Left ventricle myocardium inferior (tissue), 1 donor: ENCODE measurements around the gene METTL26. TPM values are rescaled to one million over a fixed set of nuclear protein-coding genes. Genes with fewer than 3 reads are reported as not detected.

Source experiments
- DNase-seq: peaks from one replicate; pipeline ENCODE4 v3.0.0-alpha.2; 2020
- H3K27ac ChIP-seq: fragments of 200-600 bp; replicated peaks from 2 replicates; pipeline ENCODE4 v1.8.0; 2021
- H3K27me3 ChIP-seq: fragments of 200-600 bp; 2 replicates; pipeline ENCODE4 v1.8.0; 2021; ENCODE audit warnings: low read depth
- H3K36me3 ChIP-seq: fragments of 200-600 bp; 2 replicates; pipeline ENCODE4 v1.8.0; 2021
- H3K4me1 ChIP-seq: fragments of 200-600 bp; 2 replicates; pipeline ENCODE4 v1.8.0; 2021
- H3K4me3 ChIP-seq: fragments of 200-600 bp; 2 replicates; pipeline ENCODE4 v1.8.0; 2021; ENCODE audit warnings: mild to moderate bottlenecking, moderate library complexity
- H3K9me3 ChIP-seq: fragments of 200-600 bp; replicated peaks from 2 replicates; pipeline ENCODE4 v1.8.0; 2021
- CTCF ChIP-seq: fragments of 200-600 bp; IDR thresholded peaks from 2 replicates; pipeline ENCODE4 v1.8.0; 2021; ENCODE audit warnings: antibody characterized with exemption, mild to moderate bottlenecking, borderline replicate concordance
- intact Hi-C: fragments of 100-400 bp; cut with micrococcal nuclease; formaldehyde crosslinking; loops from one replicate; pipeline ENCODE4 v1.11.0; 2022
- total RNA-seq: library from RNA; stranded (reverse); fragmentation: NEBNext Ultra II Directional; extraction: Animal tissue kit (Norgen Biotek cat#: 25700); gene quantifications from one replicate; pipeline ENCODE4 v1.2.1, GENCODE V29; 2021
- donor health status: DM: no; HTN: yes; CAD: no; lungs with severe emphysema.

Gene METTL26
- total RNA-seq, 1 donor from 2014 or later = 49.2 TPM

DNA sequence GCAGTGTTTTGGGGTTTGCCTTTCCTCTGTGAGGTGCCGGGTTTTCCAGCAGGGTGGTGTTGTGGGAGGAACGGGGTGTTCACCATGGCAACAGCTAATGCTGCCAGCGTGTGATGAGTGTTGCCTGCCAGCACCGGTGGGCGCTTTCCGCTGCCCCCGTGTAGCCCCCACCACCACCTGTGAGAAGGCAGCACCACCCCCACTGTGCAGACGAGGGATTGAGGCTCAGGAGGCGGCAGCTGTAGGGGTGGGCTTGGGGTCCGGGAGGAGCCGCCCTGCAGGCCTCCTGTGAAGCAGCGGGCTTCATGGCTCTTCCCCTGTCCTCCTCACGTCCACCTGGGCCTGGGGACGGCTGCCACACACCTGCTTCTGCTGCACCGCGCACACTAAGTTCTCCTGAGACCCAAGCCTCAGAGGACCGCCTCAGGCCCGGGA lies 41.0 kb downstream of the METTL26 start:
- Histone ChIP-seq H3K27me3 (no peaks in the 10 kb centered on the region), H3K36me3 (peaks cover 8% of the 10 kb centered on the region), H3K9me3 (no peaks in the 10 kb centered on the region), H3K4me1 (peaks cover 34% of the 10 kb centered on the region), H3K4me3 (no peak overlapping the region), H3K27ac (no peak overlapping the region)
- DNase-seq = no peak
- TF ChIP-seq CTCF = no peak
- intact Hi-C loops = no loop called here

DNA sequence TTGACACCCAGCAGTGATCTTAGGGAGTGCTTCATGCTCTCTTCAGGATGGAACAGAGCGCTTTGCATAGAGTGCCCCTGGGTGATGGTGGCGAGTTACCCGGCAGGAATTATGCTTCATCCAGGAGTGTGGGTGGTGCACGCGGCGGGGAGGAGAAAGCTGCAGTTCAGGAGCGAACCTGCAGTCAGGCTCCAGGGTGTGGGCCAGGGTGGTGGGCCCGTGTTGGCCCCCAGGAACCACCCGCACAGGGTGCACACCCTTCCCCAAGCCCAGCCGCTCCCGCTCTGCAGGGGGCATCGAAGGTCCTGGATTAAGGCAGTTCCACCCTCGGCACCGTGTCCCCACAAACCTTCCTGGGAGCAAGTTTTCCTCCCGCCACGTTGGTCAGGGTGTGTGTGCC lies 42.3 kb downstream of the METTL26 start:
- no peak for TF ChIP-seq CTCF
- Histone ChIP-seq H3K27ac (no peak overlapping the region), H3K9me3 (no peaks in the 10 kb centered on the region), H3K4me1 (peaks cover 42% of the 10 kb centered on the region), H3K27me3 (no peaks in the 10 kb centered on the region), H3K36me3 (peaks cover 8% of the 10 kb centered on the region), H3K4me3 (no peak overlapping the region)
- DNase-seq = no peak
- intact Hi-C loops = no loop called here

GRCh38 chr16:593406-593805 lies 42.7 kb downstream of the METTL26 start:
- H3K4me3 ChIP-seq = no peak overlapping the region
- H3K27me3 ChIP-seq = no peaks in the 10 kb centered on the region
- H3K27ac ChIP-seq = no peak overlapping the region
- H3K36me3 ChIP-seq = peaks cover 8% of the 10 kb centered on the region
- intact Hi-C loops = no loop called here
- H3K4me1 ChIP-seq = peaks cover 46% of the 10 kb centered on the region
- no peaks in the 10 kb centered on the region for H3K9me3 ChIP-seq
- no peak for DNase-seq
- TF ChIP-seq CTCF = no peak

- no peak overlapping the region for H3K27ac ChIP-seq
- H3K36me3 ChIP-seq = peaks cover 8% of the 10 kb centered on the region
- H3K9me3 ChIP-seq = no peaks in the 10 kb centered on the region
- DNase-seq = no peak
- H3K4me3 ChIP-seq = no peak overlapping the region
- no peaks in the 10 kb centered on the region for H3K27me3 ChIP-seq
- peaks cover 53% of the 10 kb centered on the region for H3K4me1 ChIP-seq
- intact Hi-C loops = no loop called here
- TF ChIP-seq CTCF = no peak
These were observed 43.4 kb downstream of the METTL26 start for GRCh38 chr16:592518-593306.

- H3K4me3 ChIP-seq = no peak overlapping the region
- no peak overlapping the region for H3K27ac ChIP-seq
- H3K4me1 ChIP-seq = peaks cover 60% of the 10 kb centered on the region
These were observed 44.1 kb downstream of the METTL26 start for GRCh38 chr16:591892-592517.

More at GRCh38 chr16:591892-592517, 44.1 kb downstream of the METTL26 start:
- intact Hi-C loops = no loop called here
- H3K9me3 ChIP-seq = no peaks in the 10 kb centered on the region
- H3K36me3 ChIP-seq = peaks cover 8% of the 10 kb centered on the region
- no peak for TF ChIP-seq CTCF
- H3K27me3 ChIP-seq = no peaks in the 10 kb centered on the region
- DNase-seq = no peak
